Fibroblast of villous mesenchyme (primary cell): Measurements from ENCODE around the gene MAP3K10. TPM values are rescaled to one million over a fixed set of nuclear protein-coding genes. Genes with fewer than 3 reads are reported as not detected.

Source experiments
- DNase-seq: peaks from one replicate; pipeline ENCODE4 v3.0.0-alpha.2; 2010; ENCODE audit warnings: low read depth
- H3K4me3 ChIP-seq: 2 replicates; pipeline ENCODE4 v1.5.1; 2011; ENCODE audit warnings: low read depth, mild to moderate bottlenecking, low read length
- CTCF ChIP-seq: IDR thresholded peaks from 2 replicates; pipeline ENCODE4 v1.5.1; 2012; ENCODE audit warnings: low read depth, mild to moderate bottlenecking, low read length; ENCODE audit not compliant: insufficient read depth
- total RNA-seq: library from RNA; depleted of rRNA; stranded (reverse); fragments of >200 nt; gene quantifications from 2 replicates; pipeline ENCODE4 v1.2.3, GENCODE V29; 2012

Gene MAP3K10
- total RNA-seq, 1 donor: 8.6 TPM

GRCh38 chr19:40229926-40230417, 38.7 kb downstream of the MAP3K10 start:
- no peak for TF ChIP-seq CTCF
- H3K4me3 ChIP-seq: no peak overlapping the region
- no peak for DNase-seq

- no peak overlapping the region for H3K4me3 ChIP-seq
- TF ChIP-seq CTCF: no peak
- DNase-seq: no peak
These were observed 39.8 kb downstream of the MAP3K10 start for GRCh38 chr19:40231057-40231456.

GRCh38 chr19:40231544-40232424, 40.6 kb downstream of the MAP3K10 start:
- no peak overlapping the region for H3K4me3 ChIP-seq
- DNase-seq: peak; percentile 21
- TF ChIP-seq CTCF: no peak

- TF ChIP-seq CTCF: no peak
- H3K4me3 ChIP-seq: no peak overlapping the region
- no peak for DNase-seq
These were observed 41.3 kb downstream of the MAP3K10 start for GRCh38 chr19:40232479-40232878.

GRCh38 chr19:40232949-40233810, 42.0 kb downstream of the MAP3K10 start:
- DNase-seq: no peak
- H3K4me3 ChIP-seq: no peak overlapping the region
- TF ChIP-seq CTCF: no peak

GRCh38 chr19:40233811-40234389, 42.7 kb downstream of the MAP3K10 start:
- no peak for DNase-seq
- TF ChIP-seq CTCF: no peak
- H3K4me3 ChIP-seq: no peak overlapping the region
